GM12873 (cell line): ENCODE measurements around the gene HMCN2.

ENCODE experiments used
- TF ChIP-seq, protein P1 (sequence below): IDR thresholded peaks from 2 replicates; pipeline ENCODE4 v1.5.1; 2012; ENCODE audit warnings: low read depth, mild to moderate bottlenecking, moderate library complexity, low read length, control low read depth; ENCODE audit not compliant: insufficient read depth; ENCODE audit errors: missing control alignments

HMCN2 gene

DNA sequence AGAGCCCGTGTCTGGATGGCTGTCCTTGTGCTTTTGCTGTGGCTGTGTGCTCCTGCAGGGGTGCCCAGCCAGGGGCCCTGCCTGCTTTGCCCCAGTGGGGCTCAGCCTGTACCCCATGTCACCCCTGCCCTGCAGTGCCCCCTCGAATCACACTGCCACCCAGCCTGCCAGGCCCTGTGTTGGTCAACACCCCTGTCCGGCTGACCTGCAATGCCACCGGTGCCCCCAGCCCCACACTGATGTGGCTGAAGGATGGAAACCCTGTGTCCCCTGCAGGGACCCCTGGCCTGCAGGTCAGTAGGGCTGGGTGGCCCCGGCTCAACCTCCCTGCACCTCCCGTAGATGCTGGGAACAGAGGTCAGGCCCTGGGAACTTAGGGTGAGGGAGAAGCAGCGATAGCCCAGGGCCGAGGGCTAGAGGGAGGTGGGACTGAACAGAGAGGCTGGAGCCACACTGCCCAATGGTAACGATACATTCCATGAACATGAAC is 96.4 kb downstream of the HMCN2 start:
- TF ChIP-seq, protein P1, sequence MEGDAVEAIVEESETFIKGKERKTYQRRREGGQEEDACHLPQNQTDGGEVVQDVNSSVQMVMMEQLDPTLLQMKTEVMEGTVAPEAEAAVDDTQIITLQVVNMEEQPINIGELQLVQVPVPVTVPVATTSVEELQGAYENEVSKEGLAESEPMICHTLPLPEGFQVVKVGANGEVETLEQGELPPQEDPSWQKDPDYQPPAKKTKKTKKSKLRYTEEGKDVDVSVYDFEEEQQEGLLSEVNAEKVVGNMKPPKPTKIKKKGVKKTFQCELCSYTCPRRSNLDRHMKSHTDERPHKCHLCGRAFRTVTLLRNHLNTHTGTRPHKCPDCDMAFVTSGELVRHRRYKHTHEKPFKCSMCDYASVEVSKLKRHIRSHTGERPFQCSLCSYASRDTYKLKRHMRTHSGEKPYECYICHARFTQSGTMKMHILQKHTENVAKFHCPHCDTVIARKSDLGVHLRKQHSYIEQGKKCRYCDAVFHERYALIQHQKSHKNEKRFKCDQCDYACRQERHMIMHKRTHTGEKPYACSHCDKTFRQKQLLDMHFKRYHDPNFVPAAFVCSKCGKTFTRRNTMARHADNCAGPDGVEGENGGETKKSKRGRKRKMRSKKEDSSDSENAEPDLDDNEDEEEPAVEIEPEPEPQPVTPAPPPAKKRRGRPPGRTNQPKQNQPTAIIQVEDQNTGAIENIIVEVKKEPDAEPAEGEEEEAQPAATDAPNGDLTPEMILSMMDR: no peak

DNA sequence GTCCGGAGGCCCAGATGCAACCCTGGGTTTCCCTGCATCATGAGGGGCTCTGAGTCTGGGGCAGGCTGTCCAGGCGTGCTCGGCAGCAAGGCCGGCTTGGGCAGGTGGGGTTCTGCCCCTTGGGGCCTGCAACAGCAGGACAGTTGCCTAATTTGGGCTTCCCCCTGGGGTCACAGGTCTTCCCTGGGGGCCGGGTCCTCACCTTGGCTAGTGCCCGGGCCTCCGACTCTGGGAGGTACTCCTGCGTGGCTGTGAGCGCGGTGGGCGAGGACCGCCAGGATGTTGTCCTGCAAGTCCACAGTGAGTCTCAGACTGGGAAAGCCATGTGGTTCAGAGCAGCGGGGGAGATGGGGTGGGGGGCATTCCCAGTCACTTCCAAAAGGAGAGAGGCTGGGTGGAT is 97.1 kb downstream of the HMCN2 start:
- TF ChIP-seq, protein P1: no peak

DNA sequence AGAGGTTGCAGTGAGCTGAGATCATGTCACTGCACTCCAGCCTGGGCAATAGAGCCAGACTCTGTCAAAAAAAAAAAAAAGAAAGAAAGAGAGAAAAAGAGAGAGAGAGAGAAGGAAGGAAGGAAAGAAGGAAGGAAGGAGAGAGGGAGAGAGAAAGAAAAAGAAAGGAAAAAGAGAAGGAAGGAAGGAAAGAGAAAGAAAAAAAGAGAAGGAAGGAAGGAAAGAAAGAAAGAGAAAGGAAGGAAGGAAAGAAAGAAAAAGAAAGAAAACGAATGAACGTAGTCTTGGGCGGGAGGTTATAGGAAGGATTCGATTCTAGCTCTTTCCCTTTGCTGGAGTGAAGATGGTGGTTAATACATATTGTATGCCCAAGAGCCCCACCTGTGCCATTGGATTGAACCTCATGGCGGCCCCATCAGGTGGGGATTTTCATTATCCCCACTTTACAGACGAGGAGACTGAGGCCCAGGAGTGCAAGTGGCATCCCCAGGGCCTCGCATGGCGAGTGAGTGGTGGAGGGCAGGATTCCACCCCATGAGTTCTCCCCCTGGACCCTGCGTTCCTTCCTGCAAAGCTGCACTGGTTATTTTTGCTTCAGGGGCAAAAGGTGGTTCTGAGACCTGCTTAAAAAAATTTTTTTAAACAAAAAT is 98.3 kb downstream of the HMCN2 start:
- TF ChIP-seq, protein P1: no peak

DNA sequence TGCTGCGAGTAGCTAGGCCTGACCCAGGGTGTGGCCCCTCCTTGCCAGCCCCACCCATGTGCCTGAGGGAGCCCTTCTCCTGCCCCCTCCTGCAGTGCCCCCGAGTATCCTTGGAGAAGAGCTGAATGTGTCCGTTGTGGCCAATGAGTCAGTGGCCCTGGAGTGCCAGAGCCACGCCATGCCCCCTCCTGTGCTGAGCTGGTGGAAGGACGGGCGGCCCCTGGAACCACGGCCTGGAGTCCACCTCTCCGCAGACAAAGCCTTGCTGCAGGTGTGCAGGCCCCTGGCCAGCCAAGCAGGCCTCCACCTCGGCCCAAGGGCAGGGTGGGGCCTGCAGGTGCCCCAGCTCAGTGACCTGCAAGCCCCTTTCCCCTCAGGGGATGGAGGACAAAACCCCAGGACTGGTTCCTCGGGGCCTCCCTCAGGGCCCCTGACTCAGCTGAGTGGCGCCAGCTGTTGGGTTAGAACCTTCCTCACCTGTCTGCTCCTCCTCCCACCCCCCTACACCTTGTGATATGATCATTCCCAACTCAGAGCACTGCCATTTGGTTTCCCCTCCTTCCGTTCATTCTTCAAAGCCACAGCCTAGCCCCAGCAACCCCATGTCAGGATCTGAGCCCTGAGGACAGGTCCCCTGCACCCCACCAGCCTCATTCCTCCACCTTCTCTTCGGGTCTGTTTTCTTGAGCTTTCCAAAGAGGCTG is 99.2 kb downstream of the HMCN2 start:
- TF ChIP-seq, protein P1: no peak

DNA sequence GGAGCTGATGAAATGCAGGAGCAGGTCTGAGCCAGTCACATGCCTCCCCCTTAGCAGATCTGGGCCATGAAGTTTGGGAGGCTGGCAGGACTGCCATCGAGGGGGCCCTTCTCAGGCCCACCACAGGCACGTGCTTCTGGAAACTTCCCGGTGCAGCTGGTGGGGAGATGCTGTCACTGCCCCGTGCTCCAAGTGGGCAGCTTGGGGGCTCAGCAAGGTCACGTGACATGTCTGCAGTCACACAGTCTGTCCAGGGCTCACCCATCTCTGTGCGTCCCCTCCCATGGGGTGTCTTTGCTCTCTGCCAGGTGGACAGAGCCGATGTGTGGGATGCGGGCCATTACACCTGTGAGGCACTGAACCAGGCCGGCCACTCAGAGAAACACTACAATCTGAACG is 99.8 kb downstream of the HMCN2 start:
- TF ChIP-seq, protein P1: no peak

DNA sequence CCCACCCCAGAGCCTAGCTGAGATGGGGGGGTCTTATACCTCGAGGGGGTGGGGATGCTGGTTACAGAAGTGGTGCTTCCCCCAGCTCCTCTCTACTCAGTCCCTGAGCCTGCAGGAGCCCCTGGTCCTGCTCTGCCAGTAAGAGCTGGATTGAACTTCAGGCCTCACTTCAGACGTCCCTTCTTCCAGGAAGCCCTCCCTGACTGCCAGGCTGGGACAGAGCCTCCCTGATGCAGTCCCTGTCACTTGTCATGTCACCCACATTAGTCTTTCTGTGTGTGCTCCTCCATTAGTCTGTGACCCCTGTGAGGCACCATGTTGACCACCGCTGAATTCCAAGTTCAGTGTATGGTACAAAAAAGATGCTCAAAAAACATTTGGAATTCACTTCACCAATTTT is 100.5 kb downstream of the HMCN2 start:
- TF ChIP-seq, protein P1: no peak

DNA sequence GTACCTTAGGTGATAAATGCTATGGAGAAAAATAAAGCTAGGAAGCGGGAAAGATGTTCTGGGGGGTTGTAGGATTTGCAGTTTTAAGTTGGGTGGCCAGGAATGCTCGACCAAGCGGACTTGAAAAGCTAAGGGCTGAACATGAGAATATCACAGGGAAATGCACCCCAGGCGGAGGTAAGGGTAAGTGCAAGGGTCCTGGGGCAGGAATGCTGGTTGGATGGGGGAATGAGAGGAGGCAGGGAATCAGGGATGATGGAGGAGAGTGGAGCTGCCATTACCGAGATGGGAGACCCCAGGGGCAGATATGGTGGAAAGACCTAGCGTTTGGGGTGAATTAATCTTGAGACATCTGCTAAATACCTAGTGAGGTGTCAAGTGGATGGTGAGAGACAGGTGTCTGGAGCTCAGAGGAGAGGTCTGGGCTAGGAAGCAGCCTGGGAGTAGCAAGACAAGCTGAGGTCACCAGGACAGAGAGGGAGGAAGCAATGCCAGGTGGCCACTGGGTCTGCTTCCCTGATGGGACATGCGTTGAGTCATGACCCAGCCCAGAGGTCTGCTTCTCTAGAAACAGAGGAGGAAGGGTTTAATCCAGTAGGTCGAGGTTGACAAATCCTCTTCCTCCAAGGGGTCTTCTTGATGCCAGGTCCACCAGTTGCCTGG is 101.5 kb downstream of the HMCN2 start:
- TF ChIP-seq, protein P1: no peak
